GM12878 (cell line): ENCODE data around the gene DPH6.

Experiments used
- BHLHE40 ChIP-seq, 2 experiments: fragments of 450-650 bp in 1 of 2; IDR thresholded peaks; 2 replicates each; pipeline ENCODE4 v1.6.1; 2011 to 2017; ENCODE audit warnings: low read depth in 2 of 2, borderline replicate concordance in 1 of 2, improper control_type of control experiment in 1 of 2, low read length in 1 of 2, mild to moderate bottlenecking in 1 of 2
- CBX5 ChIP-seq: sonication (generic); IDR thresholded peaks from 2 replicates; pipeline ENCODE4 v1.6.1; 2016; ENCODE audit warnings: low read depth, moderate library complexity, mild to moderate bottlenecking, inconsistent platforms
- CEBPB ChIP-seq, 2 experiments: fragments of 150-350 bp in 1 of 2; IDR thresholded peaks; 2 replicates each; pipeline ENCODE4 v1.6.1; 2012 to 2014; ENCODE audit warnings: low read depth in 2 of 2, low read length in 2 of 2, borderline replicate concordance in 1 of 2, inconsistent platforms in 1 of 2
- DPF2 ChIP-seq: fragments of 450-650 bp; IDR thresholded peaks from 2 replicates; pipeline ENCODE4 v1.6.1; 2017; ENCODE audit warnings: mild to moderate bottlenecking
- EGR1 ChIP-seq, 2 experiments: IDR thresholded peaks; 1 replicate in 1 of 2; 2 replicates in 1 of 2; pipeline ENCODE4 v1.6.1; 2011 to 2012; ENCODE audit warnings: low read depth in 2 of 2, low read length in 2 of 2, borderline replicate concordance in 1 of 2, mild to moderate bottlenecking in 1 of 2, moderate library complexity in 1 of 2
- HCFC1 ChIP-seq: fragments of 150-350 bp; IDR thresholded peaks from 2 replicates; pipeline ENCODE4 v1.6.1; 2014; ENCODE audit warnings: low read length
- HDGF ChIP-seq: fragments of 450-650 bp; IDR thresholded peaks from 2 replicates; pipeline ENCODE4 v1.6.1; 2016; ENCODE audit warnings: antibody characterized with exemption
- KLF5 ChIP-seq: fragments of 450-650 bp; IDR thresholded peaks from 2 replicates; pipeline ENCODE4 v1.6.1; 2014; ENCODE audit warnings: mild to moderate bottlenecking; ENCODE audit not compliant: partially characterized antibody
- SPI1 ChIP-seq: IDR thresholded peaks from 2 replicates; pipeline ENCODE4 v1.6.1; 2011; ENCODE audit warnings: low read depth, mild to moderate bottlenecking, low read length, moderate library complexity, borderline replicate concordance; ENCODE audit not compliant: insufficient read depth
- STAT1 ChIP-seq: fragments of 450-650 bp; conservative IDR thresholded peaks from 2 replicates; pipeline ENCODE4 v1.6.1; 2014; ENCODE audit warnings: antibody characterized with exemption, mild to moderate bottlenecking
- TF ChIP-seq, protein P1 (sequence below), 3 experiments: IDR thresholded peaks in 2 of 3; conservative IDR thresholded peaks in 1 of 3; 2 replicates each; pipeline ENCODE4 v1.5.1; 2011; ENCODE audit warnings: low read depth in 3 of 3, low read length in 3 of 3, mild to moderate bottlenecking in 3 of 3, control low read depth in 2 of 3, moderate library complexity in 2 of 3, inconsistent platforms in 1 of 3, mixed read lengths in 1 of 3; ENCODE audit not compliant: control insufficient read depth in 2 of 3, insufficient read depth in 1 of 3; ENCODE audit errors: extremely low read depth in 1 of 3
- TF ChIP-seq, protein P2 (sequence below): IDR thresholded peaks from 2 replicates; pipeline ENCODE4 v1.6.1; 2012; ENCODE audit warnings: low read depth, low read length, improper control_type of control experiment
- TF ChIP-seq, protein P3 (sequence below): IDR thresholded peaks from 2 replicates; pipeline ENCODE4 v1.6.1; 2011; ENCODE audit warnings: low read depth, mild to moderate bottlenecking, low read length, moderate library complexity, borderline replicate concordance; ENCODE audit errors: extremely low read depth

DNA sequence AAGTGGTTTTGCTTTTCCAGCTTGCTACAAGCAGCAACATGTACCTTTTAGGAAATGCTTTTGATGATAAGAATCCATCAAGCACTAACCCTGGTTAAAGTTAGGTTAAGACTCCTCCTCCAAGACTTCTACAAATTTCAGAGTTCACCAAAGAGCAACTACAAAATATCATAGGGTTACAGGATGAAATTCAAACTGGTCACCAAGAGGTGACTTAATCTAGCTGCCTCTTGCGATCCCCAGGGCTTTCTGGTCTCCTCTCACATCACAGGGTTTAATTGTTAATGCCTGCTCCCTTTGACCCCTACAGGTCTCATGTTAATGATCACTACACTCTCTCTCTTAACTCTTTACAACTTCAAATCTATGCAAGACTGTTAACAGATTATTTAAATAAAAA, 66.5 kb downstream of the DPH6 start:
- TF ChIP-seq, protein P1, sequence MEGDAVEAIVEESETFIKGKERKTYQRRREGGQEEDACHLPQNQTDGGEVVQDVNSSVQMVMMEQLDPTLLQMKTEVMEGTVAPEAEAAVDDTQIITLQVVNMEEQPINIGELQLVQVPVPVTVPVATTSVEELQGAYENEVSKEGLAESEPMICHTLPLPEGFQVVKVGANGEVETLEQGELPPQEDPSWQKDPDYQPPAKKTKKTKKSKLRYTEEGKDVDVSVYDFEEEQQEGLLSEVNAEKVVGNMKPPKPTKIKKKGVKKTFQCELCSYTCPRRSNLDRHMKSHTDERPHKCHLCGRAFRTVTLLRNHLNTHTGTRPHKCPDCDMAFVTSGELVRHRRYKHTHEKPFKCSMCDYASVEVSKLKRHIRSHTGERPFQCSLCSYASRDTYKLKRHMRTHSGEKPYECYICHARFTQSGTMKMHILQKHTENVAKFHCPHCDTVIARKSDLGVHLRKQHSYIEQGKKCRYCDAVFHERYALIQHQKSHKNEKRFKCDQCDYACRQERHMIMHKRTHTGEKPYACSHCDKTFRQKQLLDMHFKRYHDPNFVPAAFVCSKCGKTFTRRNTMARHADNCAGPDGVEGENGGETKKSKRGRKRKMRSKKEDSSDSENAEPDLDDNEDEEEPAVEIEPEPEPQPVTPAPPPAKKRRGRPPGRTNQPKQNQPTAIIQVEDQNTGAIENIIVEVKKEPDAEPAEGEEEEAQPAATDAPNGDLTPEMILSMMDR (IDR thresholded peaks at IDR 0.05 in 2 of 3, conservative IDR thresholded peaks at IDR 0.05 in 1 of 3; ENCODE audit: control insufficient read depth in 2 of 3, extremely low read depth in 1 of 3, insufficient read depth in 1 of 3, low read depth in 3 of 3, low read length in 3 of 3) = no peak
- TF ChIP-seq CBX5 = no peak
- no peak for TF ChIP-seq DPF2
- TF ChIP-seq BHLHE40 (IDR thresholded peaks at IDR 0.05; ENCODE audit: borderline replicate concordance in 1 of 2, low read depth in 2 of 2, low read length in 1 of 2) = no peak
- no peak for TF ChIP-seq EGR1 (IDR thresholded peaks at IDR 0.05; ENCODE audit: borderline replicate concordance in 1 of 2, low read depth in 2 of 2, low read length in 2 of 2)
- TF ChIP-seq HCFC1 = no peak
- TF ChIP-seq CEBPB (IDR thresholded peaks at IDR 0.05; ENCODE audit: borderline replicate concordance in 1 of 2, low read depth in 2 of 2, low read length in 2 of 2) = no peak
- TF ChIP-seq KLF5 = no peak
- TF ChIP-seq HDGF = no peak
- TF ChIP-seq STAT1 = no peak
- TF ChIP-seq SPI1 = no peak
- TF ChIP-seq, protein P2, sequence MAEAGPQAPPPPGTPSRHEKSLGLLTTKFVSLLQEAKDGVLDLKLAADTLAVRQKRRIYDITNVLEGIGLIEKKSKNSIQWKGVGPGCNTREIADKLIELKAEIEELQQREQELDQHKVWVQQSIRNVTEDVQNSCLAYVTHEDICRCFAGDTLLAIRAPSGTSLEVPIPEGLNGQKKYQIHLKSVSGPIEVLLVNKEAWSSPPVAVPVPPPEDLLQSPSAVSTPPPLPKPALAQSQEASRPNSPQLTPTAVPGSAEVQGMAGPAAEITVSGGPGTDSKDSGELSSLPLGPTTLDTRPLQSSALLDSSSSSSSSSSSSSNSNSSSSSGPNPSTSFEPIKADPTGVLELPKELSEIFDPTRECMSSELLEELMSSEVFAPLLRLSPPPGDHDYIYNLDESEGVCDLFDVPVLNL = no peak
- TF ChIP-seq, protein P3, sequence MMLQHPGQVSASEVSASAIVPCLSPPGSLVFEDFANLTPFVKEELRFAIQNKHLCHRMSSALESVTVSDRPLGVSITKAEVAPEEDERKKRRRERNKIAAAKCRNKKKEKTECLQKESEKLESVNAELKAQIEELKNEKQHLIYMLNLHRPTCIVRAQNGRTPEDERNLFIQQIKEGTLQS = no peak
